ENCODE results near the gene ISG20.
"Not testable (repeated sequence)": the region's sequence is repeated elsewhere in the genome, so short reads cannot be mapped to it uniquely, and the experiment has no call there.

The ISG20 gene

GRCh38 chr15:88624156-88624970, 14.5 kb upstream of the ISG20 start:
- H3K27ac Mint-ChIP-seq: peak overlapping the region; percentile 97
- peaks cover 43% of the 10 kb centered on the region for H3K36me3 Mint-ChIP-seq (ENCODE audit: low read depth)
- no peaks in the 10 kb centered on the region for H3K9me3 Mint-ChIP-seq
- no peaks in the 10 kb centered on the region for H3K27me3 Mint-ChIP-seq (ENCODE audit: low read depth)
- H3K4me3 Mint-ChIP-seq: peak overlapping the region; percentile 95
- peaks cover 62% of the 10 kb centered on the region for H3K4me1 Mint-ChIP-seq (ENCODE audit: low read depth)

- Mint-ChIP-seq H3K36me3 (ENCODE audit: low read depth) (peaks cover 50% of the 10 kb centered on the region), H3K27me3 (ENCODE audit: low read depth) (no peaks in the 10 kb centered on the region), H3K9me3 (no peaks in the 10 kb centered on the region), H3K27ac (peak overlapping the region; percentile 97), H3K4me3 (peak overlapping the region; percentile 95), H3K4me1 (ENCODE audit: low read depth) (peaks cover 69% of the 10 kb centered on the region)
Observed at GRCh38 chr15:88624971-88625490, 13.8 kb upstream of the ISG20 start.

- Mint-ChIP-seq H3K4me1 (ENCODE audit: low read depth) (peaks cover 77% of the 10 kb centered on the region), H3K9me3 (no peaks in the 10 kb centered on the region), H3K4me3 (peak overlapping the region; percentile 34), H3K27me3 (ENCODE audit: low read depth) (no peaks in the 10 kb centered on the region), H3K36me3 (ENCODE audit: low read depth) (peaks cover 58% of the 10 kb centered on the region), H3K27ac (peak overlapping the region; percentile 97)
Observed at GRCh38 chr15:88625943-88626741, 12.7 kb upstream of the ISG20 start.

- Mint-ChIP-seq H3K4me1 (ENCODE audit: low read depth) (peaks cover 80% of the 10 kb centered on the region), H3K27me3 (ENCODE audit: low read depth) (no peaks in the 10 kb centered on the region), H3K36me3 (ENCODE audit: low read depth) (peaks cover 57% of the 10 kb centered on the region), H3K9me3 (no peaks in the 10 kb centered on the region), H3K4me3 (peak overlapping the region; percentile 80), H3K27ac (peak overlapping the region; percentile 97)
Observed at GRCh38 chr15:88627463-88627862, 11.4 kb upstream of the ISG20 start.

GRCh38 chr15:88628018-88628654, 10.7 kb upstream of the ISG20 start:
- Mint-ChIP-seq H3K27me3 (ENCODE audit: low read depth) (no peaks in the 10 kb centered on the region), H3K27ac (peak overlapping the region; percentile 97), H3K36me3 (ENCODE audit: low read depth) (peaks cover 57% of the 10 kb centered on the region), H3K4me1 (ENCODE audit: low read depth) (peaks cover 77% of the 10 kb centered on the region), H3K9me3 (no peaks in the 10 kb centered on the region), H3K4me3 (peak overlapping the region; percentile 80)

GRCh38 chr15:88629071-88629470, 9.7 kb upstream of the ISG20 start:
- no peaks in the 10 kb centered on the region for H3K27me3 Mint-ChIP-seq (ENCODE audit: low read depth)
- no peaks in the 10 kb centered on the region for H3K9me3 Mint-ChIP-seq
- H3K27ac Mint-ChIP-seq: peak overlapping the region; percentile 97
- H3K4me3 Mint-ChIP-seq: no peak overlapping the region
- peaks cover 73% of the 10 kb centered on the region for H3K4me1 Mint-ChIP-seq (ENCODE audit: low read depth)
- H3K36me3 Mint-ChIP-seq (ENCODE audit: low read depth): peaks cover 58% of the 10 kb centered on the region

GRCh38 chr15:88630141-88630721, 8.6 kb upstream of the ISG20 start:
- H3K36me3 Mint-ChIP-seq (ENCODE audit: low read depth): peaks cover 64% of the 10 kb centered on the region
- no peaks in the 10 kb centered on the region for H3K27me3 Mint-ChIP-seq (ENCODE audit: low read depth)
- peaks cover 70% of the 10 kb centered on the region for H3K4me1 Mint-ChIP-seq (ENCODE audit: low read depth)
- no peaks in the 10 kb centered on the region for H3K9me3 Mint-ChIP-seq
- peak overlapping the region; percentile 97 for H3K27ac Mint-ChIP-seq
- peak overlapping the region; percentile 64 for H3K4me3 Mint-ChIP-seq

- peaks cover 71% of the 10 kb centered on the region for H3K4me1 Mint-ChIP-seq (ENCODE audit: low read depth)
- H3K27me3 Mint-ChIP-seq (ENCODE audit: low read depth): no peaks in the 10 kb centered on the region
- H3K36me3 Mint-ChIP-seq (ENCODE audit: low read depth): peaks cover 64% of the 10 kb centered on the region
- H3K9me3 Mint-ChIP-seq: no peaks in the 10 kb centered on the region
- peak overlapping the region; percentile 97 for H3K27ac Mint-ChIP-seq
- no peak overlapping the region for H3K4me3 Mint-ChIP-seq
Observed at GRCh38 chr15:88630798-88631463, 7.9 kb upstream of the ISG20 start.

GRCh38 chr15:88631464-88632028, 7.3 kb upstream of the ISG20 start:
- H3K4me1 Mint-ChIP-seq (ENCODE audit: low read depth): peaks cover 73% of the 10 kb centered on the region
- H3K27ac Mint-ChIP-seq: peak overlapping the region; percentile 97
- no peak overlapping the region for H3K4me3 Mint-ChIP-seq
- H3K36me3 Mint-ChIP-seq (ENCODE audit: low read depth): peaks cover 64% of the 10 kb centered on the region
- no peaks in the 10 kb centered on the region for H3K9me3 Mint-ChIP-seq
- H3K27me3 Mint-ChIP-seq (ENCODE audit: low read depth): no peaks in the 10 kb centered on the region

GRCh38 chr15:88632797-88633196, 6.0 kb upstream of the ISG20 start:
- Mint-ChIP-seq H3K4me1 (ENCODE audit: low read depth) (peaks cover 73% of the 10 kb centered on the region), H3K36me3 (ENCODE audit: low read depth) (peaks cover 60% of the 10 kb centered on the region), H3K27ac (peak overlapping the region; percentile 50)
- H3K4me3 Mint-ChIP-seq; H3K27me3 Mint-ChIP-seq (ENCODE audit: low read depth); H3K9me3 Mint-ChIP-seq: not testable (repeated sequence)

GRCh38 chr15:88634449-88634848, 4.4 kb upstream of the ISG20 start:
- peak overlapping the region; percentile 64 for H3K27ac Mint-ChIP-seq

GRCh38 chr15:88635318-88635717, 3.5 kb upstream of the ISG20 start:
- peak overlapping the region; percentile 82 for H3K4me3 Mint-ChIP-seq
- H3K27me3 Mint-ChIP-seq (ENCODE audit: low read depth): no peaks in the 10 kb centered on the region
- H3K36me3 Mint-ChIP-seq (ENCODE audit: low read depth): peaks cover 48% of the 10 kb centered on the region
- H3K27ac Mint-ChIP-seq: peak overlapping the region; percentile 97
- H3K4me1 Mint-ChIP-seq (ENCODE audit: low read depth): peaks cover 70% of the 10 kb centered on the region
- H3K9me3 Mint-ChIP-seq: no peaks in the 10 kb centered on the region

More at GRCh38 chr15:88634449-88634848, 4.4 kb upstream of the ISG20 start:
- H3K4me3 Mint-ChIP-seq: no peak overlapping the region
- H3K9me3 Mint-ChIP-seq: no peaks in the 10 kb centered on the region
- H3K27me3 Mint-ChIP-seq (ENCODE audit: low read depth): no peaks in the 10 kb centered on the region
- peaks cover 70% of the 10 kb centered on the region for H3K4me1 Mint-ChIP-seq (ENCODE audit: low read depth)
- H3K36me3 Mint-ChIP-seq (ENCODE audit: low read depth): peaks cover 48% of the 10 kb centered on the region

GRCh38 chr15:88636050-88636449, 2.8 kb upstream of the ISG20 start:
- peaks cover 67% of the 10 kb centered on the region for H3K4me1 Mint-ChIP-seq (ENCODE audit: low read depth)
- no peaks in the 10 kb centered on the region for H3K9me3 Mint-ChIP-seq
- peak overlapping the region; percentile 97 for H3K27ac Mint-ChIP-seq
- peak overlapping the region; percentile 82 for H3K4me3 Mint-ChIP-seq
- peaks cover 46% of the 10 kb centered on the region for H3K36me3 Mint-ChIP-seq (ENCODE audit: low read depth)
- H3K27me3 Mint-ChIP-seq (ENCODE audit: low read depth): no peaks in the 10 kb centered on the region
